Measurements from ENCODE around the gene SERINC4. TPM values are rescaled to one million over a fixed set of nuclear protein-coding genes. Genes with fewer than 3 reads are reported as not detected.

SERINC4 gene
- total RNA-seq, 1 experiment from 2014 or later: 0.17 TPM

GRCh38 chr15:43771816-43772215 lies 28.2 kb downstream of the SERINC4 start:
- Histone ChIP-seq H4K20me1 (ENCODE audit: control insufficient read depth, insufficient read depth, insufficient read length) (no peaks in the 10 kb centered on the region), H3K4ac (ENCODE audit: low read depth, low read length) (no peak overlapping the region), H3K4me2 (ENCODE audit: insufficient read depth, insufficient read length, low read length) (no peak overlapping the region), H4K5ac (ENCODE audit: insufficient read length, low read depth, low read length) (no peak overlapping the region), H3K56ac (ENCODE audit: insufficient read length, low read depth, low read length) (no peak overlapping the region), H2BK20ac (ENCODE audit: low read depth, low read length, poor library complexity, severe bottlenecking) (no peak overlapping the region), H3K9me3 (ENCODE audit: control insufficient read depth, low read depth, low read length) (no peaks in the 10 kb centered on the region), H2BK12ac (ENCODE audit: insufficient read length, low read depth, low read length) (no peak overlapping the region), H3K23me2 (ENCODE audit: insufficient read length, low read depth, low read length, poor library complexity, severe bottlenecking) (peaks cover 9% of the 10 kb centered on the region), H2BK5ac (ENCODE audit: insufficient read length, low read length) (no peak overlapping the region), H3T11ph (ENCODE audit: low read length) (no peak overlapping the region), H2BK15ac (ENCODE audit: low read depth, low read length) (no peak overlapping the region), H3K14ac (ENCODE audit: insufficient read depth, low read length) (no peak overlapping the region), H3K4me1 (ENCODE audit: insufficient read depth, low read length) (no peaks in the 10 kb centered on the region; the same call in 1 of the 2 replicates), H3K27me3 (ENCODE audit: insufficient read depth, low read length) (no peaks in the 10 kb centered on the region), H3K9ac (ENCODE audit: extremely low read depth, insufficient read length, low read length) (no peak overlapping the region), H2AK5ac (ENCODE audit: insufficient read length, low read length) (no peak overlapping the region), H4K91ac (ENCODE audit: insufficient read length, low read depth, low read length) (no peak overlapping the region), H3K23ac (ENCODE audit: insufficient read length, low read depth, low read length) (no peak overlapping the region), H2AFZ (ENCODE audit: low read length) (no peak overlapping the region), H3K79me1 (ENCODE audit: insufficient read depth, low read depth, low read length, poor library complexity, severe bottlenecking) (no peaks in the 10 kb centered on the region), H3K18ac (ENCODE audit: insufficient read length, low read depth, low read length) (no peak overlapping the region), H2BK120ac (ENCODE audit: low read depth, low read length, poor library complexity, severe bottlenecking) (no peak overlapping the region), H4K8ac (replicated peaks; ENCODE audit: insufficient read length, low read depth, low read length) (no peak overlapping the region), H3K79me2 (ENCODE audit: insufficient read depth, low read length) (no peaks in the 10 kb centered on the region), H3K27ac (ENCODE audit: insufficient read length, low read depth, low read length) (no peak overlapping the region)
- Mint-ChIP-seq H3K36me3 (ENCODE audit: insufficient read depth in 1 of 3, low read depth in 3 of 3) (peaks cover 42 to 78% (median 59%) of the 10 kb centered on the region in 3 experiments; a peak in 6 of 7 replicates), H3K9me3 (no peaks in the 10 kb centered on the region), H3K27me3 (ENCODE audit: low read depth) (no peaks in the 10 kb centered on the region; the same call in 1 of the 2 replicates), H3K4me3 (no peak overlapping the region), H3K27ac (no peak overlapping the region), H3K4me1 (peaks cover 12% of the 10 kb centered on the region in 2 experiments)
- WGBS (ENCODE audit: extremely low coverage, insufficient read length, low lambda C conversion rate): no CpG with 5 or more reads among the region's 2 CpGs
- no peak for TF ChIP-seq CTCF (conservative IDR thresholded peaks at IDR 0.05)
- no peak for DNase-seq

Measured in H9 (cell line).